Right renal cortex interstitium (tissue), 3 donors: ENCODE measurements around the gene TMEM125. TPM values are rescaled to one million over a fixed set of nuclear protein-coding genes. Genes with fewer than 3 reads are reported as not detected.

ENCODE experiments used
- DNase-seq, 3 donors: peaks; one replicate each; pipeline ENCODE4 v3.0.0-alpha.2; 2013; ENCODE audit warnings: low read depth in 3 of 3, low spot score in 2 of 3
- polyA plus RNA-seq, 3 donors: library from polyadenylated mRNA; unstranded; fragments of 120-200 nt; gene quantifications; one replicate each; pipeline ENCODE4 v1.2.1, GENCODE V29; 2013; ENCODE audit not compliant: insufficient read length in 3 of 3

TMEM125 gene
- polyA plus RNA-seq, 3 donors, result 13.6 to 15.9 (median 13.7) TPM

GRCh38 chr1:43272576-43273571 is 3.1 kb downstream of the TMEM125 start:
- DNase-seq, result no peak

GRCh38 chr1:43273708-43274107 is 3.9 kb downstream of the TMEM125 start:
- no peak for DNase-seq

- DNase-seq, result no peak
Observed at GRCh38 chr1:43274125-43274803, 4.5 kb downstream of the TMEM125 start.

- no peak for DNase-seq
Observed at GRCh38 chr1:43274804-43275180, 5.0 kb downstream of the TMEM125 start.

GRCh38 chr1:43275826-43276620 is 6.2 kb downstream of the TMEM125 start:
- DNase-seq, result no peak

- no peak for DNase-seq
Observed at GRCh38 chr1:43276673-43277072, 6.9 kb downstream of the TMEM125 start.

- DNase-seq, result no peak
Observed at GRCh38 chr1:43277116-43277876, 7.5 kb downstream of the TMEM125 start.

- no peak for DNase-seq
Observed at GRCh38 chr1:43279161-43279560, 9.4 kb downstream of the TMEM125 start.

GRCh38 chr1:43279666-43280065 is 9.9 kb downstream of the TMEM125 start:
- no peak for DNase-seq

GRCh38 chr1:43280692-43281091 is 10.9 kb downstream of the TMEM125 start:
- DNase-seq, result no peak

- no peak for DNase-seq
Observed at GRCh38 chr1:43282220-43283195, 12.7 kb downstream of the TMEM125 start.

GRCh38 chr1:43284065-43284464 is 14.3 kb downstream of the TMEM125 start:
- DNase-seq, result no peak

- DNase-seq, result no peak
Observed at GRCh38 chr1:43284546-43285110, 14.8 kb downstream of the TMEM125 start.

- peak in 1 of 3 donors; percentile 45 for DNase-seq
Observed at GRCh38 chr1:43285269-43285990, 15.6 kb downstream of the TMEM125 start, which contains the start of gene C1orf210. C1orf210 (minus strand) TSS chr1:43285581; CDS start chr1:43283270, 2,311 bp downstream.

GRCh38 chr1:43286115-43286514 is 16.3 kb downstream of the TMEM125 start:
- DNase-seq, result no peak

- no peak for DNase-seq
Observed at GRCh38 chr1:43286533-43286932, 16.8 kb downstream of the TMEM125 start.

- no peak for DNase-seq
Observed at GRCh38 chr1:43288058-43288784, 18.4 kb downstream of the TMEM125 start.
